T-cell (primary cell): Measurements from ENCODE around the gene TNNI3K. TPM values are rescaled to one million over a fixed set of nuclear protein-coding genes. Genes with fewer than 3 reads are reported as not detected.

ENCODE experiments used
- ATAC-seq, 4 experiments: fragments of 200-7000 bp in 3 of 4; fragments of 150-1000 bp in 1 of 4; cut with Tn5 transposase; replicated peaks in 1 of 4; 1 replicate in 3 of 4; 2 replicates in 1 of 4; pipeline ENCODE4 v1.10.0; 2021; ENCODE audit warnings: moderate library complexity in 3 of 4, mild to moderate bottlenecking in 2 of 4, moderate number of reproducible peaks in 1 of 4
- CTCF ChIA-PET, 2 donors: fragments of 300-600 bp; sonication (Branson Sonifier 250); formaldehyde crosslinking; loops; one replicate each; lab custom pipeline; 2022; ENCODE audit warnings: antibody characterized with exemption in 2 of 2; lab: Charles Lee
- POLR2A ChIA-PET, 2 donors: fragments of 300-600 bp; sonication (Branson Sonifier 250); formaldehyde crosslinking; loops; one replicate each; lab custom pipeline; 2022; ENCODE audit warnings: antibody characterized with exemption in 2 of 2; lab: Charles Lee
- DNase-seq, 35 experiments: peaks; one replicate each; pipeline versions ENCODE4 v3.0.0 to v3.0.0-alpha.2; 2013 to 2023
- H3K27ac ChIP-seq: one replicate; pipeline ENCODE4 v1.5.1; 2013; ENCODE audit warnings: low read length
- H3K27me3 ChIP-seq, 2 experiments: replicated peaks in 1 of 2; 1 replicate in 1 of 2; 2 replicates in 1 of 2; pipeline versions ENCODE4 v1.6.1 to v1.7.0; 2013; ENCODE audit warnings: low read length in 1 of 2, mixed read lengths in 1 of 2; ENCODE audit not compliant: control insufficient read depth in 2 of 2, insufficient read depth in 2 of 2; ENCODE audit errors: extremely low read depth in 1 of 2
- H3K36me3 ChIP-seq, 2 donors: 1 replicate in 1 of 2; 2 replicates in 1 of 2; pipeline versions ENCODE4 v1.6.1 to v1.7.0; 2013; ENCODE audit warnings: low read length in 1 of 2; ENCODE audit not compliant: control insufficient read depth in 2 of 2, insufficient read depth in 1 of 2; ENCODE audit errors: extremely low read depth in 1 of 2
- H3K4me1 ChIP-seq, 2 experiments: 1 replicate in 1 of 2; 2 replicates in 1 of 2; pipeline versions ENCODE4 v1.6.1 to v1.7.0; 2013; ENCODE audit warnings: low read length in 2 of 2, mixed read lengths in 1 of 2; ENCODE audit not compliant: insufficient read depth in 2 of 2, control insufficient read depth in 1 of 2; ENCODE audit errors: extremely low read depth in 1 of 2
- H3K4me3 ChIP-seq, 2 donors: 1 replicate in 1 of 2; 2 replicates in 1 of 2; pipeline versions ENCODE4 v1.5.1 to v1.7.0; 2013; ENCODE audit warnings: mild to moderate bottlenecking in 2 of 2, low read length in 1 of 2, moderate library complexity in 1 of 2; ENCODE audit not compliant: control insufficient read depth in 1 of 2; ENCODE audit errors: extremely low read depth in 1 of 2
- H3K9me3 ChIP-seq: 2 replicates; pipeline ENCODE4 v1.7.0; 2013
- H3K27ac Mint-ChIP-seq, 2 donors: one replicate each; pipeline ENCODE4 v1.8.0; 2020 to 2021; ENCODE audit warnings: mild to moderate bottlenecking in 2 of 2, mixed read lengths in 2 of 2
- H3K27me3 Mint-ChIP-seq, 2 donors: one replicate each; pipeline ENCODE4 v1.8.0; 2021 to 2022; ENCODE audit warnings: mixed read lengths in 2 of 2
- H3K36me3 Mint-ChIP-seq: one replicate; pipeline ENCODE4 v1.8.0; 2021; ENCODE audit warnings: mixed read lengths
- H3K4me1 Mint-ChIP-seq, 3 donors: one replicate each; pipeline ENCODE4 v1.8.0; 2020 to 2022; ENCODE audit warnings: mixed read lengths in 3 of 3, mild to moderate bottlenecking in 1 of 3
- H3K4me3 Mint-ChIP-seq, 3 donors: one replicate each; pipeline ENCODE4 v1.8.0; 2020 to 2022; ENCODE audit warnings: mild to moderate bottlenecking in 3 of 3, mixed read lengths in 3 of 3, moderate library complexity in 3 of 3
- H3K9me3 Mint-ChIP-seq, 3 donors: one replicate each; pipeline ENCODE4 v1.8.0; 2020 to 2022; ENCODE audit warnings: mixed read lengths in 3 of 3
- WGBS: methylation state at CpG from one replicate; pipeline ENCODE4 v1.1.5; 2013; ENCODE audit warnings: missing lambda C conversion rate; ENCODE audit not compliant: insufficient coverage; 5-methylcytosine and 5-hydroxymethylcytosine counted together
- total RNA-seq, 35 experiments: library from RNA in 6 of 35; stranded (reverse) in 6 of 35; fragments of 120-200 nt in 1 of 35; gene quantifications; one replicate each; pipeline versions ENCODE4 v1.2.1 to v1.2.4 and lab custom pipeline; 2013 to 2026

TNNI3K gene
- total RNA-seq, 5 donors from 2014 or later (not counting 1 experiment from before 2014, with no cell fraction given): 0.89 to 1.2 TPM; not detected in 3

DNA sequence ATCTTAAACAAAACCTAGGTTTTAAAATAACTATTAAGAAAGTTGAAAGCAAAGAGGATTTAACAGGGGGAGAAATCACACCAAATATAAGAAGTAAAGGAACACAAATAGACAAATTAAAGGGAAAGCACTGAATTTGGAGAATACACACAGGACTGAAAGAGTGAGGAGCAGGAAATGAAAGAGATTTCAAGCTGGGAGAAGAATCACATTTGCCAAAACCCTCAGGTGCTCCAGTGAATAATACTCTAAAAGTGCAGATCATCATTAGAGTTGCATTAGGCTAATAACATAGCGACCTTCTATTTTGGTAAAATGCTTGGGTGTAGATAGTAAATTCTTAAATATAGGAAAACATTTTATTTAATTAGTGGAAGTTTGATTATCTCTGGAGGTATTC lies 127.5 kb downstream of the TNNI3K start:
- H3K4me1 ChIP-seq: no peaks in the 10 kb centered on the region
- H3K27me3 ChIP-seq: no peaks in the 10 kb centered on the region
- H3K4me1 Mint-ChIP-seq: no peaks in the 10 kb centered on the region
- no peak for ATAC-seq
- no peaks in the 10 kb centered on the region for H3K36me3 Mint-ChIP-seq
- no CpG with 5 or more reads among the region's 1 CpG for WGBS
- H3K9me3 Mint-ChIP-seq: no peaks in the 10 kb centered on the region
- H3K4me3 Mint-ChIP-seq: no peak overlapping the region
- no peak for DNase-seq
- no peak overlapping the region for H3K27ac ChIP-seq
- H3K27ac Mint-ChIP-seq: no peak overlapping the region
- no peaks in the 10 kb centered on the region for H3K27me3 Mint-ChIP-seq
- H3K9me3 ChIP-seq: no peaks in the 10 kb centered on the region
- POLR2A ChIA-PET: no interaction called here
- CTCF ChIA-PET: no interaction called here
- H3K36me3 ChIP-seq: no peaks in the 10 kb centered on the region
- H3K4me3 ChIP-seq: no peak overlapping the region

GRCh38 chr1:74363220-74363619 lies 128.0 kb downstream of the TNNI3K start:
- Histone ChIP-seq H3K4me3 (no peak overlapping the region), H3K27ac (no peak overlapping the region), H3K36me3 (no peaks in the 10 kb centered on the region), H3K27me3 (no peaks in the 10 kb centered on the region), H3K9me3 (no peaks in the 10 kb centered on the region), H3K4me1 (no peaks in the 10 kb centered on the region)
- POLR2A ChIA-PET: no interaction called here
- Mint-ChIP-seq H3K27ac (no peak overlapping the region), H3K36me3 (no peaks in the 10 kb centered on the region), H3K27me3 (no peaks in the 10 kb centered on the region), H3K4me1 (no peaks in the 10 kb centered on the region), H3K9me3 (no peaks in the 10 kb centered on the region), H3K4me3 (no peak overlapping the region)
- DNase-seq: no peak
- 52% methylated on average over 2 of the region's 2 CpGs for WGBS
- CTCF ChIA-PET: no interaction called here
- ATAC-seq: no peak

DNA sequence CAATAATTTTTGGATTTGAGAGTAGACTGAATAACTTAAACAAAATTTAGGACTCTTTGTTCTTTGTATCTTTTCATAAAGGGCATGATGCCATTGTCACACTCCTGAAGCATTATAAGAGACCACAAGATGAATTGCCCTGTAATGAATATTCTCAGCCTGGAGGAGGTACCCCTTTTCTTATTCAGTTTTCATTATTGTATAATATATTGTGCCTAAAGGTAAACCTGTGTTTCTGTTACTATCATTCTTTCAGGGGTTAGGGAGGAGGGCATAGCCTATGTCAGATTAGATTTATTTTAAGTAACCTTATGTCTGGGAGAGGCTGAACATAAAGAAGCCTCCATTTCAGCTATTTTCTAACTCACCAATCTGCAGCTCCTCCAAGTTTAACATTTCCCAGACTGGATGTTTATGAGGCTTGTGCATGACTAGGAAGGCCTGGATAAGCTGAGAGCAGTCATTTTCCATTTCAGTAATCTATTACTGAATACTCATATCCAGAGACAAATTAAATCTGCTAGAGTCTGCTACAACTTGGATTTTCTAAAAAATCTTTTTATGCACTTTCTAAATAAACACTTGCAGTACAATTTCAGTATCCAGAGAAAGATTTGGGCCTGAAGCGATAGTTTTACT lies 132.1 kb downstream of the TNNI3K start:
- Histone ChIP-seq H3K27ac (no peak overlapping the region), H3K4me1 (no peaks in the 10 kb centered on the region), H3K36me3 (no peaks in the 10 kb centered on the region), H3K27me3 (no peaks in the 10 kb centered on the region), H3K4me3 (no peak overlapping the region), H3K9me3 (no peaks in the 10 kb centered on the region)
- H3K4me1 Mint-ChIP-seq: no peaks in the 10 kb centered on the region
- no peak for DNase-seq
- ChIA-PET POLR2A (no interaction called here), CTCF (no interaction called here)
- peaks cover 3% of the 10 kb centered on the region for H3K36me3 Mint-ChIP-seq
- H3K27ac Mint-ChIP-seq: no peak overlapping the region
- ATAC-seq: no peak
- H3K27me3 Mint-ChIP-seq: no peaks in the 10 kb centered on the region
- no CpG with 5 or more reads among the region's 1 CpG for WGBS
- no peak overlapping the region for H3K4me3 Mint-ChIP-seq
- H3K9me3 Mint-ChIP-seq: no peaks in the 10 kb centered on the region

GRCh38 chr1:74368335-74368734 lies 133.1 kb downstream of the TNNI3K start:
- H3K4me3 Mint-ChIP-seq: no peak overlapping the region
- H3K36me3 Mint-ChIP-seq: peaks cover 3% of the 10 kb centered on the region
- Histone ChIP-seq H3K27ac (no peak overlapping the region), H3K4me3 (no peak overlapping the region), H3K36me3 (no peaks in the 10 kb centered on the region), H3K4me1 (no peaks in the 10 kb centered on the region), H3K27me3 (no peaks in the 10 kb centered on the region), H3K9me3 (no peaks in the 10 kb centered on the region)
- H3K9me3 Mint-ChIP-seq: no peaks in the 10 kb centered on the region
- DNase-seq (no peak), ATAC-seq (no peak)
- H3K4me1 Mint-ChIP-seq: no peaks in the 10 kb centered on the region
- 78% methylated on average over 2 of the region's 3 CpGs for WGBS
- H3K27ac Mint-ChIP-seq: no peak overlapping the region
- ChIA-PET POLR2A (no interaction called here), CTCF (no interaction called here)
- H3K27me3 Mint-ChIP-seq: no peaks in the 10 kb centered on the region

- CTCF ChIA-PET: no interaction called here
Observed at GRCh38 chr1:74375376-74375775, 140.2 kb downstream of the TNNI3K start.

GRCh38 chr1:74380252-74380651 lies 145.1 kb downstream of the TNNI3K start:
- WGBS: 90% methylated on average over 5 of the region's 9 CpGs
- H3K4me3 Mint-ChIP-seq: no peak overlapping the region
- Histone ChIP-seq H3K4me1 (no peaks in the 10 kb centered on the region), H3K4me3 (no peak overlapping the region), H3K27ac (no peak overlapping the region), H3K27me3 (no peaks in the 10 kb centered on the region), H3K36me3 (no peaks in the 10 kb centered on the region), H3K9me3 (no peaks in the 10 kb centered on the region)
- H3K4me1 Mint-ChIP-seq: no peaks in the 10 kb centered on the region
- DNase-seq (no peak), ATAC-seq (no peak)
- H3K9me3 Mint-ChIP-seq: no peaks in the 10 kb centered on the region
- no peak overlapping the region for H3K27ac Mint-ChIP-seq
- no peaks in the 10 kb centered on the region for H3K36me3 Mint-ChIP-seq
- ChIA-PET POLR2A (no interaction called here), CTCF (no interaction called here)
- H3K27me3 Mint-ChIP-seq: peaks cover 0 to 4% of the 10 kb centered on the region in 2 donors

More at GRCh38 chr1:74375376-74375775, 140.2 kb downstream of the TNNI3K start:
- Histone ChIP-seq H3K27ac (no peak overlapping the region), H3K27me3 (no peaks in the 10 kb centered on the region), H3K4me3 (no peak overlapping the region), H3K36me3 (no peaks in the 10 kb centered on the region), H3K4me1 (no peaks in the 10 kb centered on the region), H3K9me3 (no peaks in the 10 kb centered on the region)
- Mint-ChIP-seq H3K27me3 (no peaks in the 10 kb centered on the region), H3K4me1 (no peaks in the 10 kb centered on the region), H3K9me3 (no peaks in the 10 kb centered on the region), H3K4me3 (no peak overlapping the region), H3K36me3 (no peaks in the 10 kb centered on the region), H3K27ac (no peak overlapping the region)
- no peak for DNase-seq
- POLR2A ChIA-PET: no interaction called here
- ATAC-seq: no peak

DNA sequence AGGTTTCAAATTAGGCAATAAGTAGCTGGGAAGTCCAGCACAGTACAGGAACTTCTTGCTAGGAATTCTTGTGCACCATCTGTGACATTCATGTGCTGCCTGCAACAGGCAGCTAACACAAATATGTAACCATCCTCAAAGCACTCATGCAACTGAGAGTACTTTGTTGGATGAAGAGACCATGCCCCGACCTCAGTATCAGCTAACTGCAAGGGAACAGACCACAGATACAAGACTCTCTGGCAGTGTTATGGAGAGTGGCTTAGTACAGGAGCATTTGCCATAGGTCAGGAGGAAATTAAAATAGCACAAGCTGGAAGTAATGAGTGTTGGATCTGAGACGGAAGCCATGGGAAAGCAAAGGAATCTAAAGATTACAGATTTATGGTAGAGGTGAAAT lies 153.7 kb downstream of the TNNI3K start:
- no peak overlapping the region for H3K4me3 Mint-ChIP-seq
- no peak overlapping the region for H3K27ac Mint-ChIP-seq
- WGBS: 88% methylated on average over 1 of the region's 2 CpGs
- peaks cover 0 to 5% (median 0%) of the 10 kb centered on the region in 3 donors for H3K9me3 Mint-ChIP-seq
- H3K4me1 Mint-ChIP-seq: no peaks in the 10 kb centered on the region
- H3K27ac ChIP-seq: no peak overlapping the region
- ATAC-seq: no peak
- H3K4me1 ChIP-seq: no peaks in the 10 kb centered on the region
- no peaks in the 10 kb centered on the region for H3K36me3 Mint-ChIP-seq
- no peak overlapping the region for H3K4me3 ChIP-seq
- no peaks in the 10 kb centered on the region for H3K9me3 ChIP-seq
- DNase-seq: no peak
- no peaks in the 10 kb centered on the region for H3K27me3 Mint-ChIP-seq
- no peaks in the 10 kb centered on the region for H3K36me3 ChIP-seq
- ChIA-PET CTCF (interaction anchor here in 1 of 2 donors (0.5 kb wide), 1 partner anchor 47 kb away, joined by 4 read pairs; no protein-coding TSS in a partner anchor), POLR2A (no interaction called here)
- H3K27me3 ChIP-seq: no peaks in the 10 kb centered on the region
